HG03280 (cell line): ENCODE measurements around the gene AARS2.

Experiments used
- ATAC-seq: cut with Tn5 transposase; IDR thresholded peaks from one replicate; pipeline ENCODE4 v1.9.1; 2021; ENCODE audit warnings: mild to moderate bottlenecking, moderate library complexity; ENCODE audit not compliant: unreplicated experiment

AARS2 gene

DNA sequence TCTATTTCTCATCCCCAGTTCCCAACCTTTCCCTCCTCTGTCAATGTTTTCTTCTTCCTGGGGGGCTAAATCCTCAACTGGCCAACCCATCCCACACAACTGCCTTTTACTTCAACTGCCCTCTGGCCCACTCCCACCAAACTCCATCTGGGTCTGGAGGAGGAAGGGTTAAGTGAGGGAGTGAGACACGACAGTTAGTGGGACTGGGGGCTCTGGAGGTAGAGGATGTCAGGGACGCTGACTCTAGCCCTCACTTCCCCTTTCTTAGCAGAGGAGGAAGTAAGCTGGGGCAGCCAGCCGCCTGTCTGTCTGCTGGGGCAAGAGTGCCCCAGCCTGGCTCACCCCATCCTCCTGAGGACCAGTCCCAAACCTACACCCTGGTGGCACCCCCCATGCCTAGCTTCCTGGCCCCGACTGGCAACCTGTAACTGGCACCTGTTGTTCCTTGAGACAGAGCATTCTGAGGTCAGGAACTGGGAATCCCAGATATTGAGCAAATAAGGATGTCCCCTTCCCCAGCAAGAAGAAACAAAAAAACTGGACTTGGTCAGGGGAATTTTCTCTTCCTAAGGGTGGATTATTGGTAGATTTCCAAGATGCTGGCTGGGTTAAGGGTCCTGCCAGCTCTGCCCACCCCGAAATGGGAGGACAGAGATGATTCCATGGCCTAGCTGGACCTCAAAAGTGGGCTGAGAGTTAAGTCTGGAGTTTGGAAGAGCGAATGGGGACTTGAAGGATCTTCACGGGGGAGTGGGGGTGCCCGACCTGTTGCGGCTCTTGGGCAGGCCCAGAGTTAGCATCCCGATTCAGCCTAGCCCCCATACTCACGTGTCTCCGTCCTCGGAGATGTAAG lies 48.8 kb downstream of the AARS2 start:
- ATAC-seq = peak; percentile 30

DNA sequence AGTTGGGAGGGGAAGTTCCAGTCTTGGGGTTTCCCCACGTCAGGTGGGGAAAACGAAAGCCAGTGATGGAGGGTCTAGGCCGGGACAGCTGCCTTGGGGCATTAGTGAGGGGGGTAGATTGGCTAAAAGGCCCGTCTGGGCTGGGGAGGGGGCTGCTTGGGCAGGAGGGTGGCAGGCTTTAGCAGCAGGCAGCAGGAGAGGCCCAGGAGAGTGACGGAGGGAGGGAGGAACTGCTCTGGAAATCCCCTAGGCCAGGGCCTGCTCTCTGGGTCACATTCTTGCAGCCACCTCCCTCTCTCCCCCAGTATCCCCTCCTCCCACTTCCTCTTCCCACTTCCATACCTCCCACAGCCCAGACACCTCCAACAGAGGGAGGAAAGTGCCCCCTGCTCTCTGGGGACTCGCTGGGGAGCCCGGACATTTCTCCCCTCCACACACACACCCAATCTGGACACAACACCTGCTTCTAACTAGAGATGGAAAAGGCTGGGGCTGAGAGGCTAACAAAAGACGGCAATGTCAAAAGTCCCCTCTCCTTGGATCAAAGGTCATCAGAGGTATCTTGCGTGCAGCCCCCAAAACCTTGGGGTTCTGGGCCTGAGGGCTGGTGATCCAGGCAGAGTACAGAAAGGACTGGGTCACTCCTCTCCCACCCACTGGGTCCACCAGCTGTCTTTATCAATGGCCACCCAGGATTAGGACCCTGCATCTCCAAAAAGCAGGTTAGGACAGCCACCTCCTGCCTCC lies 49.6 kb downstream of the AARS2 start:
- no peak for ATAC-seq

DNA sequence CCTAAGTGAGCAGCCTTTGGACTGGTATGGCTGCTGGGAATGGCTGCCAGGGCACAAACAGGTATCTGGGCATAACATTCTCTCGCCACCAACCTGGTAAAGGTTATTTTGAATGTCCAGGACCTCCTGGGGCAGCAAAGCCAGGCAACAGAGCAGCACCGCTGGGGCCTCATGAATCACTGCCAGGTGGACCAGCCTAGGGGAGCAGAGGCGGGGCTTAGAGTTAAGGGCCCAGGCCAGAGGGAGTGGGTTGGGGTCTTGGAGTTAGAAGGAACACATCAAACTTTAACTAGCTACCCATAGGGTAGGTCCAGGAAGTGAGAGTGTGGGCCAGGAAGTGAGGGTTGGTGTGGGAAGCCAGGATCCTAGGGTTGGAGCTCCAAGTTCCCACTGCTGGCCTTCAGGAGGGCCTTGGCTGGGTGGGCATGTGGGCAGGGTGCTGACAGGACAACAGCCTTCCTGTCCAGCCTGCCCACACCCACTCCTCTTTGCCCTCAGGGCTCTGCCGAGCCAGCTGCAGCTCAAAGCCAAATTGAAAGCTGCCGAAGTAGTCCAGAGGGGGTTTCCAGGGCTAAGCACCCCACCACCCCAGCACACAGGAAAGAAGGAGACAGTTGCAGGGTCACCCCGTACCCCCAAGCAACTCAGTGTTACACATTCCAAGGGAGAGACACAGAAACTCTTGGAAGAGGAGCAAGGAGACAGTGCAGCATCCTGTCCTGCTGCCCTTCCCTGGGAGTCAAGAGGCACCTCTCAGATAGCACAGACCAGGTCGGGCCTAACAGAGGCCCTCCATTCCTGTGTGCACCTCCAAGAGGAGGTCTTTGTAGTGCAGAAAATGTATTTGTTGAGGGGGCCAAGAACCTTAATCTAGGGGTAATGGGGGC lies 50.4 kb downstream of the AARS2 start:
- no peak for ATAC-seq

DNA sequence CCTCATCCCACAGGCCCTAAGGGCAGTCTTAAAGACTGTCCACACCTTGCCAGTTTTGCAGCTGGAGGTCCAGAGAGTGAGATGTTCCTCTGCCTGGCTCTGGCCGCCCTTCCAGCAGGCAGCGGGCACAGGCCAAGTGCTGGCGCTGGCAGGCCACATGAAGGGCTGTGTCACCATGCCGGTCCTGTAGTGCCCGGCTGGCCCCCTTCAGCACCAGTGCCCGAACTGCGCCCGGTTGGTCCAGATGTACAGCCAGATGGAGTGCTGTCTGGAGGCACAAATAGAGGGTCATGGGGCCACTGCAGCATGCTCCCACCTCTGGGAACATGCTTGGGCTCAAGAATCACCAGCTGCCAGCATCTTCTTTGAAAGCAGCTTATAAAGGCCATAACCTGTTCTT lies 51.6 kb downstream of the AARS2 start:
- no peak for ATAC-seq

DNA sequence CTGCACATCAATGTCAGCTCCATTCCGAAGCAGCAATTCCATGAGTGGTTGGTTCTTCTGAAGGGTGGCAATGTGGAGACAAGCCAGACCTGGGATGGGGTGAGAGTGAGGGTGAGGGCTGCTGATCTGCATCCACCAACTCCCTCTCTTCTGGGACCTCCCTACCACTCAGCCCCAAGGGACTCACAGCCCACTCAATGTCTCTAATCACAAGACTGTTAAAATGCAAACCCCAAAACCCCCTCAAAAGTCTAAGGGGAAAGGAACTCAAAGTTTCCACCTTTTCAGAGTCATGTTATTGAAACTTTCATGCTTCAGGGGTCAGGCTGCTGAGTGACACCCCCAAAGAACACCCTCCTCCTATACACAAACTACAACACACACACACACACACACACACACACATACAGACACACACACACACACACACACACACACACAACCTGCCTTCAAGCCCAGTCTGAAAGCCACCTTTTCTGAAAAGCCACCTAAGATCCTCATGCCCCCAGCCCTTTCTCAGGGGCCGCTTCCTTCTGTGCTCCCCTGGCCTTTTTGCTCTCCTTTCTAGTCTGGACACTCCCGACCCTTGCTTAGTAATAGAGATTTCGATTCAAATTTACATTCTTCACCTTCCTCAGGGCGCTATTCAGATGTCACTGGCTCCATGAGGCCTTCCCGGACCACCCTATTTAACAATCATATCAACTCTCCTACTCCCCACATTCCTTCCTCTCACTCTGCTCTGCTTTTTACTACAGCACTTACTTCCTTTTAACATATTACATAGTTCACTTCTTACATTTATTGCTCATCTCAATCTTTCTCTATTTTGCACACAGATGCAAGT lies 52.5 kb downstream of the AARS2 start:
- no peak for ATAC-seq

DNA sequence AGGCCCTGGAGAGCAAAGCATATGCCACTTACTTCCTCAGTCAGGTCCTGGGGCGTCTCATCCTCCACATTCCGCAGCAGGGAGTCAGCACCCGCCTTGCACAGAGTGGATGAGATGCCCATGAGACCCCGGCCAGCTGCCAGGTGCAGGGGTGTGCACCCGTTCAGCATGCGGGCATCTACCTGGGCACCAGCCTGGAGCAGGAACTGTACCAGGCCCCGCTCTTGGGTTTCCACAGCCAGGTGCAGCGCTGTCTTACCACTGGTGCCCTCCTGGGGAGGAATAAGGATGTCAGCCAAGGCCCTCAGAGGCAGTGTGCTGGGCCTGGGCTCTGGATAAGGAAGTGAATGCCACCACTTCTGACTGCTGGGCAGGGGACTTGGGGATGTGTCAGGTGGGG lies 53.1 kb downstream of the AARS2 start:
- no peak for ATAC-seq

DNA sequence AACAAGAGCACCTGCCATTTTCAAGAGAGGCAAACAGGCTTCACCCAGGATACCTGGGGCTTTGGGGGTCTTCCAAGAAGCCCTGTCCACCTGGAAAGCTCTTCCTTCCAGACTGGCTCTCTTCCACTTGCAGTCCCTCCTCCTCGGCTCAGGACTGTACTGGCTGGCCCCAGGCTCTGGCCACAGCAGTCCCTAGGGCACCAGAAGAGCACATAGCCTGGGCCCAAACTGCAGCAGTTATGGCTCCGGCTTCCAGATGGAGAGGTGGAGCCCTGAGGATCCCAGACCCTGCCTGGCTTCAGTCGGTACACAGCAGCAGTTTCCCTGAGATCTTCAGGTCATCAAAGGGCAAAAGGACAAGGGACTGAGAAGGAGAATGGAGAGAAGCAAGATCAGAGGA lies 54.2 kb downstream of the AARS2 start:
- no peak for ATAC-seq

DNA sequence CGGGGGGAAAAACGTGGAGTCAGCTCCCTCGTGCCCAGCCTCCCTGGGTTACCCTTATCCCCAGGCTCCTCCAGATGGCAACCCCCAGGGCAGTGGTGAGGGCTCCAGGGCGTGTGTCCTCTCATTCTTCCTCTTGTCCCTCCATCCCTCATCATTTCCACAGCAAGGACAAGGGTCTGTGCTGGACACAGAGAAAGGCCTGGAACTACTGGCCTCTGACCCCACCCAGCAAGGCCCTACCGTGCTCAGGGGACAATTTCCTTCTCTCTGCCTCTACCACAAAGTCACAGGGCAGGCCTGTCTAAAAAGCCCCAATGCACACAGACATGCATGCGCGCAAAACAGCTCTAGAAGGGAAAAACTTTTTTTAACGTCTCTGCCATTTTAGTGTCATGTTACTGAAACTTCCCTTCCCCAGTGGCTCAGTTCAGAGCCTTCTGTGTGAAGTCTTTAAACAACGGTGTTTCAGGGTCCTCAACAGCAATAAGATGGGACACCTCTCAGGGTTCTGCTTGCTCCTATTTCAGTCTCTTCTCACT lies 54.8 kb downstream of the AARS2 start:
- no peak for ATAC-seq

DNA sequence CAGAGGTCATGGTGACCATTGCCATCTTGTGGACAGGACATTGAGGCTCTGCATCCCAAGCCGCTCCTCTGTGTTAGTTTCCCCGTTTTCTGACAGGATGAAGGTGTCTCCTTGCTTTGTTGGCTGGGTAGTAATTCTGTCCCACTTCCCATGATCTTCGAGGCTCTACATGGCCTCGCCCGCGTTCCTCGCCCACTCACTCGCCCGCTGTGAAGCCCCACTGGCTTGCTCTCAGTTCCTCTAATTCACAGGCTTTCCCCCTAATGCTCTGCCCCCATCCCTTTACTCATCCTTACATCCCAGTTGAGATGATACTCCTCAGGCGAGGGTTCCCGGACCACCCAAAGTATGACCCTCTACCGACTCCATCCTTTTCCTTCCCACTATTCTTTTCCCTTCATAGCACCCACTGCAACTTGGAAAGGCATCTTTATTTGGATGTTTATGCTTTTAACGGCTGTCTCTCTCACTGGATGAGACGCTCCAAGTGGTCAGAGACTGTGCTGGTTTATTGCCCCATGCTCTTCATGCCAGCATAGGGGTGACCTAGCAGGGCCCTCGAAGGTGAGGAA lies 55.3 kb downstream of the AARS2 start:
- peak; percentile 10 for ATAC-seq

DNA sequence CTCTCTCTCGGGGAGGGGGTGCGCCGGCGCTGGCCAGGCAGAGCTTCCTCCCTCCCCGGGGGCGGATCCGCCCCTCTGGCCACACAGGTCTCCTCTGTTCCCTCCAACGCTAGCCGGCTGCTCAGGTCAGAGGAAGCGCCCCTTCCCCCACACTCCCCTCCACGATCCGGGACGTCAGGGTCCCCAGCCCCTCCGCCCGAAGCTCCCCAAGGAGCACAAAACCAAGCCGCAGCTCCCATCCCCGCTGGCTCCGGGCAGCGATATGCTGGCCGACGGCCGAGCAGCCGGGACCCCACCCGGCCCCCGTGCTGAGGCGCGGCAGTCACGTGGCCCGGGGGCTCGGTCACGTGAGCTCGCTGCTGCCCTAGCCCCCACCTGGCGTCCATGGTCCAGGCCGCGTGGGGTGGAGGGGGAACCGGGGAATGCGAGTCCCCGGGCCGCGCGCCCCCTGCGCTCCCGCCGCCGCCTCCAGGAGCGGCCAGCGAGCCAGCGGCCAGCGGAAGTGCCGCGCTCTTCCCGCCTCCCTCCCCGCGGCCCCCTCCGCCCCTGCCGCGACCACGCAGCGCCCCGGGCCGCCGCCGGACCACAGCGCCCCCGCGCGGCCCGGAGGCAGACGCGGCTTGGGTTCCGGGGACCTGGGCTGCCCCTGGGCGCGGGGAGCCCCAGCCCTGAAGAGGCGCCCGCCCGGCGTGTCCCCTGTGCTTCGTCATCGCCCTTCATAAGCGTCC lies 56.0 kb downstream of the AARS2 start, which contains the start of gene SLC35B2:
Gene SLC35B2 (minus strand): TSS at position 504 of the 728 bp plus-strand sequence. CDS start 118 bp downstream, at position 386.
- peak; percentile 58 for ATAC-seq

DNA sequence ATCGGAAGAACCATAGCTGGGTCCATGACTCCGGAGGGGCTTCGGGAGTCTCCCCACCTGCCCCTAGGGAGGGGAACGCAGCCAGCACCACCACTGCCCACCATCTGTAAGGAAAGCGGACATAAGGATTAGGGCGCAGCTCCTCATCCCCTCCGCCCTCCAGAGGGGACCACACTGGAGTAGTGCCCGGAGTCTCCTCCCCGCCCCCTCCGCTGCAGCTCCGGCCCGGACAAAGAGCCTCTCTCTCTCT lies 56.4 kb downstream of the AARS2 start:
- peak; percentile 1 for ATAC-seq

DNA sequence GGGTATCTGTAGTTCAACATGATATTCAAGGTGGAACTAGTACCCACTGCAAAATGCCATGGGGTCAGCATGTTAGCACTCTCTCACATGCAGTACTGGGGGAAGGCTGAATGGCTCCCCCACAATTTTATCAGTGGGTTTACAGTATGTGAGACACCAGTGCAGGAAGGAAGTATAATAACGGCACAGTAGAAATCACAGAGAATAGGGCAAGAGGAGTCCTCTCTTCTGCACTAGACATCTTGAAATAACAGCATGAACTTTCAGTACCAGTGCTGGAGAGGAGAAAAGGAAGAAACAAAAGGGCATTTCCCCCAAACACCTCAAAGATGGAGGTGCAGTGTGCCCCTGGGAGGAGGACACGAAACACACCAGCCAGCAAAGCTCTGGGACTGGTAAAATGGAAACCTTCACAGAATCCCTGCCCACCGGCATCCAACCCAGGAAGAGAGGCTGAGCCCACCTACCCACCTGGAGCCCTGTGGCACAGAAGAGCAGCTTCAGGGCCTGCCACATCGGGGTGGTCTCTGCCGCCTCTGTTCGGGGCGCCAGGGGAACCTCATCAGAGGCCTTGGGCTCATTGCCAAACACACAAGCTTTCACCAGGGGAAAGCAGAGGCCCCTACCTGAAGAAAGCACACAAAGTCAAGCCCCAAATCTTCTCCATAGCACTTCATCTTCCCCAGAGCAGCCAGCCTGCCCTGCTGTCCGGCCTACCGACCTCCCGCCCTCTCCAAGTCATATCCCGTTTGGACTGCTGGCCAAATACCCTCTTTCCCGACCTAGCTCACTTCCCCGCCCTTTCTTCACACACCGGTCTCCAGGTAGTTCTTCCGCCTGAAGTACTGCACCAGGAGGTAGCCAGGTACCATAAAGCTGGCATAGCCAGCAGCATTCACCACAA lies 57.0 kb downstream of the AARS2 start:
- no peak for ATAC-seq

DNA sequence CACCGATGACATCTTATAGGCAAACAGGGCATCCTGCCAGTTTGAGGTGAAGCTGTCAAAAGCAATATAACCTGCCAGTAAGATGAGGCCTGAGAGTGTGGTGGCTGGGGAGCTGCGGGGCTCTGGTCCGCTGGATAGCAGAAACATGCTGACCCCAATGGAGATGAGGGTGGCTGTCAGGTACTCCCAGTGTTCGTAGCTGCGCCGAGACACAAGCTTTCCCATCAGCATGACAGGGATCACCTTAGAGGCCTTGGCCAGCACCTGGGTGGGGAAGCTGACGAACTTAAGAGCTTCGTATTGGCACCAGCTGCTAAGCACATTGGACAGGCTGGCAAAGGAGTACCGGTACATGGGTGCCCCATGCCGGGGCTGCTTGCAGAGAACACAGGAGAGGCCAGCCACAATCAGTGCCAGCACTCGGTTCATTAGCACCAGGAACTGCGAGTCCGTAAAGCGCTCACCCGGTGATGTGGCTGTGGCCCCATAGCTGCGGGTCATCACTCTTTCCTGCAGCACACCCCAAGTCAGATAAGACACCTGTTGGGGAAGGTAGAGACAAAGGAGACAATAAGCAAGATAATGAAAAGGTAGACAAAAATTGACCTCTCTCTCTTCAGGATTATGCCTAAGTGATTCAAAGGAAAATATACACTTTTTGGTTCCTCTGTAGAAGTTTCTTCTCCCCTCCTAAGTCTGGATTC lies 57.9 kb downstream of the AARS2 start:
- no peak for ATAC-seq

DNA sequence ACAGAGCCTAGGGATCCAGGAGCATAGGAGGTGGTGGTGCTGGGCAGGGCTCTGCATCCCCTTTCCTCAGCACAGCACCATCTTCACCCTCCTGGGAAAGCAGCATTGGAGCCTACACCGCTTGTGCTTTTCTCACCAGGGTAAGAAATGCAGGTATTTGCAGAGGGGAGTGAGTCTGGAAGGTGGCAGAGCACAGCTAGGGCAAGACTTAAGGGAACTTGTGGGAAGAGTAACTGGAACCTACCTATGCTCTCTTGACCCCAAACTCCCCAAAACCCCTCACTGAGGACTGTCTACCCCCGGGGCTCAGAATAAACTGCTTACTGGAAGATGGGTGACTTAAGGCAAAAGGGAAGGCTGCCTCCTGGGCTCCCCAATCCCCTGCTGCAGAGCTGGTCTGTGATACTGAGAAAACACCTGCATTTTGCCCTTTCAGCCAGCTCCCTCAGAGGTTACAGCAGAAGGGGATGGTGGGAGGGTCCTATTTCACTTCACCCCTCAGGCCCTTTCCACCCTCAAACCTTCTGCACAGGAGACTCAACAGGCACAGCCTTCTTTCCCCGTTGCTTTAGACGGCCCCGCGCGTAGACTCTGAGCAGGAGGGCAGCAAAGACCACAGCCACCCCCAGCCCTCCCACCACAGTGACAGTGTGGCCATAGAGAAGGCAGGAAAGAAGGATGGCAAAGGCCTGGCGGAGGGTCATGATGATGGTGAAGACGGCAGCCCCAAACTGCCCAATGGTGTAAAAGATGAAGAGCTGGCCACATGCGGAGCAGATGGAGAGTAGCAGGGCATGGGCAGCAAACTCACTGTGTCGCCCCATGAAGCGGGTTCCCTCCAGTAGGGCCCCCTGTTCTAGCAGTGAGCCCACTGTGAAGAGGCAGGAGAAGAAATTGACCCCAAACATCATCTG lies 58.7 kb downstream of the AARS2 start:
- no peak for ATAC-seq

DNA sequence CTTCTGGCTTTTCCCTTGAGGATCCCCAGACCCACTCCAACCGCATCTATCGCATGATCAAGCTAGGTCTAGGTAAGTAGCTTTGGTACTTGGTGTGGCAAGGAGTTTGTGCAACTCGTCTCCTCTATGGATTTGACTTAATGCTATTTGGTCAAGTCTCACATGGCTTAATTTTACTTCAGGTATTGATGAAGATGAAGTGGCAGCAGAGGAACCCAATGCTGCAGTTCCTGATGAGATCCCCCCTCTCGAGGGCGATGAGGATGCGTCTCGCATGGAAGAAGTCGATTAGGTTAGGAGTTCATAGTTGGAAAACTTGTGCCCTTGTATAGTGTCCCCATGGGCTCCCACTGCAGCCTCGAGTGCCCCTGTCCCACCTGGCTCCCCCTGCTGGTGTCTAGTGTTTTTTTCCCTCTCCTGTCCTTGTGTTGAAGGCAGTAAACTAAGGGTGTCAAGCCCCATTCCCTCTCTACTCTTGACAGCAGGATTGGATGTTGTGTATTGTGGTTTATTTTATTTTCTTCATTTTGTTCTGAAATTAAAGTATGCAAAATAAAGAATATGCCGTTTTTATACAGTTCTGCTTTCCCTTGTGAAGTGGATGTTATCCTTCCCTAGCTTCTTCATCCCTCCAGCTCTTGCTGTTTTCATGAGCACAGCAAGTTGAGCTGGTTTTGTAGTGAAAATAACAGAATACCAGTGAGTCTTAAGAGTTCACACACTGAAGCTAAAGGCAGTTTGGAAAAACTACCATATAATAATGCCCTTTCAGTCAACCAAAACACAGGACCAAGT lies 59.6 kb downstream of the AARS2 start:
- no peak for ATAC-seq
